HepG2 (cell line): ENCODE measurements around the gene TMEM174. TPM values are rescaled to one million over a fixed set of nuclear protein-coding genes. Genes with fewer than 3 reads are reported as not detected.
A peak's percentile ranks its signal among the peaks of the same experiment; 100 is the strongest.

Experiments used
- DR1 ChIP-seq: sonication (generic); formaldehyde crosslinking; IDR thresholded peaks from 2 replicates; pipeline ENCODE4 v1.8.0; 2021; ENCODE audit warnings: mild to moderate bottlenecking, missing genetic modification reagents, inconsistent platforms
- EZH2 ChIP-seq: conservative IDR thresholded peaks from 2 replicates; pipeline ENCODE4 v1.6.1; 2012; ENCODE audit warnings: mild to moderate bottlenecking, low read depth, low read length, moderate library complexity
- HNRNPH1 ChIP-seq: fragments of 200-400 bp; formaldehyde crosslinking; optimal IDR thresholded peaks from 2 replicates; pipeline ENCODE3; 2017; ENCODE audit warnings: mild to moderate bottlenecking, low read depth, low read length
- HNRNPLL ChIP-seq: fragments of 200-400 bp; formaldehyde crosslinking; IDR thresholded peaks from 2 replicates; pipeline ENCODE4 v1.6.1; 2017; ENCODE audit warnings: mild to moderate bottlenecking, low read depth, low read length; ENCODE audit not compliant: poor library complexity, severe bottlenecking
- MAFF ChIP-seq: IDR thresholded peaks from 2 replicates; pipeline ENCODE4 v1.6.1; 2011; ENCODE audit warnings: low read depth, low read length, improper control_type of control experiment
- MAFK ChIP-seq, 2 experiments: IDR thresholded peaks in 1 of 2; conservative IDR thresholded peaks in 1 of 2; 2 replicates each; pipeline ENCODE4 v1.6.1; 2011; ENCODE audit warnings: improper control_type of control experiment in 2 of 2, low read length in 2 of 2
- MXD1 ChIP-seq: sonication (generic); formaldehyde crosslinking; IDR thresholded peaks from 2 replicates; pipeline ENCODE4 v1.4.0; 2020; ENCODE audit warnings: mild to moderate bottlenecking, missing genetic modification reagents
- PATZ1 ChIP-seq: sonication (generic); formaldehyde crosslinking; IDR thresholded peaks from 2 replicates; pipeline ENCODE4 v1.4.0; 2020; ENCODE audit warnings: missing genetic modification reagents
- PITX1 ChIP-seq: sonication (generic); formaldehyde crosslinking; IDR thresholded peaks from 2 replicates; pipeline ENCODE4 v1.5.1; 2020; ENCODE audit warnings: mild to moderate bottlenecking, missing genetic modification reagents
- SATB2 ChIP-seq: sonication (generic); formaldehyde crosslinking; IDR thresholded peaks from 2 replicates; pipeline ENCODE4 v1.5.0; 2020; ENCODE audit warnings: missing genetic modification reagents
- SMARCC2 ChIP-seq: fragments of 450-650 bp; IDR thresholded peaks from 2 replicates; pipeline ENCODE4 v1.6.1; 2017; ENCODE audit warnings: antibody characterized with exemption, mild to moderate bottlenecking
- SNAPC5 ChIP-seq: sonication (generic); formaldehyde crosslinking; IDR thresholded peaks from 2 replicates; pipeline ENCODE4 v1.8.1; 2023; ENCODE audit warnings: mild to moderate bottlenecking, missing genetic modification reagents, borderline replicate concordance
- TEAD2 ChIP-seq: sonication (generic); formaldehyde crosslinking; IDR thresholded peaks from 2 replicates; pipeline ENCODE4 v1.9.0; 2021; ENCODE audit warnings: missing genetic modification reagents
- TFDP2 ChIP-seq: sonication (generic); formaldehyde crosslinking; IDR thresholded peaks from 2 replicates; pipeline ENCODE4 v1.4.0; 2020; ENCODE audit warnings: missing genetic modification reagents
- TP53 ChIP-seq: sonication (generic); formaldehyde crosslinking; conservative IDR thresholded peaks from 2 replicates; pipeline ENCODE4 v1.4.0; 2020; ENCODE audit warnings: missing genetic modification reagents
- ZFAT ChIP-seq: sonication (generic); formaldehyde crosslinking; conservative IDR thresholded peaks from 2 replicates; pipeline ENCODE4 v1.8.1; 2023; ENCODE audit warnings: missing genetic modification reagents, inconsistent platforms
- ZFYVE20 ChIP-seq: sonication (generic); formaldehyde crosslinking; IDR thresholded peaks from 2 replicates; pipeline ENCODE4 v1.8.0; 2023; ENCODE audit warnings: low read depth, mild to moderate bottlenecking, moderate library complexity, missing genetic modification reagents, borderline replicate concordance
- ZNF280B ChIP-seq: sonication (generic); formaldehyde crosslinking; IDR thresholded peaks from 2 replicates; pipeline ENCODE4 v1.5.0; 2020; ENCODE audit warnings: missing genetic modification reagents, mild to moderate bottlenecking, borderline replicate concordance
- ZNF451 ChIP-seq: sonication (generic); formaldehyde crosslinking; IDR thresholded peaks from 2 replicates; pipeline ENCODE4 v1.5.0; 2020; ENCODE audit warnings: mild to moderate bottlenecking, missing genetic modification reagents
- ZNF678 ChIP-seq: sonication (generic); formaldehyde crosslinking; IDR thresholded peaks from 2 replicates; pipeline ENCODE4 v1.4.0; 2020; ENCODE audit warnings: mild to moderate bottlenecking, missing genetic modification reagents
- polyA plus RNA-seq, 8 experiments: library from polyadenylated mRNA; depleted of rRNA in 3 of 8; stranded (reverse) in 7 of 8; unstranded in 1 of 8; fragments of >200 nt; fragmentation: Illumina TruSeq in 4 of 8; extraction: Trizol in 4 of 8; gene quantifications; 2 replicates each; pipeline versions ENCODE4 v1.2.1 to v1.2.3, GENCODE V29; 2011 to 2016; ENCODE audit warnings: low read depth in 4 of 8, missing spikeins in 1 of 8, mixed read lengths in 1 of 8; ENCODE audit not compliant: insufficient read depth in 1 of 8
- total RNA-seq, 5 experiments: library from RNA; depleted of rRNA; stranded (reverse); fragments of >200 nt; fragmentation: Illumina TruSeq; extraction: Trizol; gene quantifications; 2 replicates each; pipeline ENCODE4 v1.2.3, GENCODE V29; 2016; ENCODE audit warnings: low read depth in 1 of 5

The TMEM174 gene
- total and polyA plus RNA-seq, 2 of the 13 experiments (the other 11 are each of a cell fraction or from before 2014, with no cell fraction given), result not detected

- no peak for TF ChIP-seq ZFAT (CRISPR knock-in tag)
- TF ChIP-seq MAFF, result no peak
- TF ChIP-seq ZNF678 (CRISPR knock-in tag), result no peak
- TF ChIP-seq PATZ1 (CRISPR knock-in tag), result no peak
- TF ChIP-seq SNAPC5, result no peak
- no peak for TF ChIP-seq PITX1 (CRISPR knock-in tag)
- no peak for TF ChIP-seq EZH2
- TF ChIP-seq DR1 (CRISPR knock-in tag), result peak; percentile 42; the same call in 1 of the 2 replicates
- TF ChIP-seq SMARCC2, result no peak
- TF ChIP-seq HNRNPH1, result no peak
- TF ChIP-seq ZNF451 (CRISPR knock-in tag), result no peak
- TF ChIP-seq MAFK (conservative IDR thresholded peaks at IDR 0.05 in 1 of 2, IDR thresholded peaks at IDR 0.05 in 1 of 2; ENCODE audit: low read length in 2 of 2), result no peak
- TF ChIP-seq SATB2, result no peak
- peak; percentile 50; the same call in 1 of the 2 replicates for TF ChIP-seq TFDP2
- TF ChIP-seq TP53 (CRISPR knock-in tag), result no peak
- TF ChIP-seq MXD1 (CRISPR knock-in tag), result peak; percentile 48; the same call in 1 of the 2 replicates
- TF ChIP-seq HNRNPLL, result peak; percentile 61
- no peak for TF ChIP-seq ZFYVE20 (CRISPR knock-in tag)
- peak; percentile 84; the same call in 1 of the 2 replicates for TF ChIP-seq ZNF280B (CRISPR knock-in tag)
- TF ChIP-seq TEAD2, result no peak
Measured at GRCh38 chr5:73201547-73202513, 28.8 kb downstream of the TMEM174 start (continued).
